ENCODE measurements around the gene ZBTB49.
"Not testable (repeated sequence)": the region's sequence is repeated elsewhere in the genome, so short reads cannot be mapped to it uniquely, and the experiment has no call there.

The ZBTB49 gene

GRCh38 chr4:4289941-4290850 is at the start of gene ZBTB49, which contains the start of gene LYAR:
Gene ZBTB49, plus strand, starts transcription at chr4:4290251. Its CDS starts 9,695 bp downstream, at chr4:4299946.
Gene LYAR, minus strand, starts transcription at chr4:4290154. Its CDS starts 6,412 bp downstream, at chr4:4283742.
- DNase-seq, result peak; percentile 69

- no peak for DNase-seq
These were observed 44.9 kb upstream of the ZBTB49 start for GRCh38 chr4:4245172-4245571.

GRCh38 chr4:4247696-4248028 is 42.4 kb upstream of the ZBTB49 start:
- DNase-seq, result no peak

- DNase-seq, result peak; percentile 85
These were observed 41.8 kb upstream of the ZBTB49 start, which contains the start of gene TMEM128 for GRCh38 chr4:4248029-4248884. Gene TMEM128, minus strand, starts transcription at chr4:4248223. Its CDS starts 21 bp downstream, at chr4:4248202.

- no peak for DNase-seq
These were observed 41.2 kb upstream of the ZBTB49 start for GRCh38 chr4:4248885-4249203.

- not testable (repeated sequence) for DNase-seq
These were observed 40.7 kb upstream of the ZBTB49 start for GRCh38 chr4:4249342-4249741.

- no peak for DNase-seq
These were observed 40.2 kb upstream of the ZBTB49 start for GRCh38 chr4:4249866-4250265.

GRCh38 chr4:4254199-4254598 is 35.9 kb upstream of the ZBTB49 start:
- DNase-seq, result no peak

- DNase-seq, result no peak
These were observed 35.4 kb upstream of the ZBTB49 start for GRCh38 chr4:4254666-4255065.

GRCh38 chr4:4256799-4257198 is 33.3 kb upstream of the ZBTB49 start:
- no peak for DNase-seq

GRCh38 chr4:4257705-4258104 is 32.3 kb upstream of the ZBTB49 start:
- not testable (repeated sequence) for DNase-seq

GRCh38 chr4:4259484-4260100 is 30.5 kb upstream of the ZBTB49 start:
- DNase-seq, result no peak

- DNase-seq, result no peak
These were observed 29.8 kb upstream of the ZBTB49 start for GRCh38 chr4:4260185-4260751.

- no peak for DNase-seq
These were observed 22.1 kb upstream of the ZBTB49 start for GRCh38 chr4:4267981-4268380.

- no peak for DNase-seq
These were observed 21.3 kb upstream of the ZBTB49 start for GRCh38 chr4:4268776-4269175.

GRCh38 chr4:4269331-4269731 is 20.7 kb upstream of the ZBTB49 start:
- DNase-seq, result no peak

GRCh38 chr4:4269856-4270255 is 20.2 kb upstream of the ZBTB49 start:
- no peak for DNase-seq

GRCh38 chr4:4270529-4270928 is 19.5 kb upstream of the ZBTB49 start:
- DNase-seq, result no peak

GRCh38 chr4:4271912-4272311 is 18.1 kb upstream of the ZBTB49 start:
- DNase-seq, result no peak

- DNase-seq, result no peak
These were observed 15.8 kb upstream of the ZBTB49 start for GRCh38 chr4:4274226-4274625.

GRCh38 chr4:4277531-4277930 is 12.5 kb upstream of the ZBTB49 start:
- no peak for DNase-seq

GRCh38 chr4:4281787-4282186 is 8.3 kb upstream of the ZBTB49 start:
- DNase-seq, result no peak

Data from KG1 (cell line).